Keratinocyte (primary cell): ENCODE measurements around the gene CCDC146. TPM values are rescaled to one million over a fixed set of nuclear protein-coding genes. Genes with fewer than 3 reads are reported as not detected.
A peak's percentile ranks its signal among the peaks of the same experiment; 100 is the strongest.
"Not testable (repeated sequence)": the region's sequence is repeated elsewhere in the genome, so short reads cannot be mapped to it uniquely, and the experiment has no call there.

Experiments used
- DNase-seq: peaks from one replicate; pipeline ENCODE4 v3.0.0-alpha.2; 2011; ENCODE audit warnings: low read depth, missing footprints, low spot score
- FAIRE-seq: peaks from 2 replicates; lab custom pipeline; 2011; peaks lifted over from hg19 to GRCh38; lab: Jason Lieb, UNC
- H2AFZ ChIP-seq: 2 replicates; pipeline ENCODE4 v1.6.0; 2012; ENCODE audit warnings: low read length, control low read depth, inconsistent platforms; ENCODE audit not compliant: control insufficient read depth
- H3K27ac ChIP-seq: 2 replicates; pipeline ENCODE4 v1.5.1; 2011; ENCODE audit warnings: low read length; ENCODE audit not compliant: control insufficient read depth, insufficient read depth
- H3K27me3 ChIP-seq: 3 replicates; pipeline ENCODE4 v1.6.0; 2011; ENCODE audit warnings: low read length; ENCODE audit not compliant: control insufficient read depth, insufficient read depth; ENCODE audit errors: extremely low read depth
- H3K36me3 ChIP-seq, 2 experiments: 2 replicates in 1 of 2; 3 replicates in 1 of 2; pipeline ENCODE4 v1.5.1; 2011; ENCODE audit warnings: low read length in 2 of 2, mild to moderate bottlenecking in 1 of 2; ENCODE audit not compliant: control insufficient read depth in 2 of 2, insufficient read depth in 2 of 2; ENCODE audit errors: extremely low read depth in 1 of 2
- H3K4me1 ChIP-seq: 3 replicates; pipeline ENCODE4 v1.5.1; 2011; ENCODE audit warnings: low read length; ENCODE audit not compliant: control insufficient read depth, insufficient read depth; ENCODE audit errors: extremely low read depth
- H3K4me2 ChIP-seq: 3 replicates; pipeline ENCODE4 v1.6.0; 2011; ENCODE audit warnings: low read depth, low read length; ENCODE audit not compliant: control insufficient read depth, insufficient read depth; ENCODE audit errors: extremely low read depth
- H3K4me3 ChIP-seq, 3 experiments: fragments of 200-600 bp in 1 of 3; sonication (generic) in 1 of 3; 2 replicates in 2 of 3; 3 replicates in 1 of 3; pipeline ENCODE4 v1.5.1; 2011 to 2016; ENCODE audit warnings: low read length in 3 of 3, mild to moderate bottlenecking in 3 of 3, control low read depth in 2 of 3, inconsistent platforms in 1 of 3, low read depth in 1 of 3, mixed read lengths in 1 of 3, mixed run types in 1 of 3, moderate library complexity in 1 of 3; ENCODE audit not compliant: control insufficient read depth in 2 of 3, insufficient read depth in 2 of 3; ENCODE audit errors: extremely low read depth in 1 of 3
- H3K79me2 ChIP-seq: 2 replicates; pipeline ENCODE4 v1.6.0; 2012; ENCODE audit warnings: low read length; ENCODE audit not compliant: control insufficient read depth, insufficient read depth
- H3K9ac ChIP-seq: 3 replicates; pipeline ENCODE4 v1.6.0; 2011; ENCODE audit warnings: low read length; ENCODE audit not compliant: control insufficient read depth, insufficient read depth; ENCODE audit errors: extremely low read depth
- H3K9me1 ChIP-seq: 3 replicates; pipeline ENCODE4 v1.6.0; 2011; ENCODE audit warnings: low read length; ENCODE audit not compliant: control insufficient read depth, insufficient read depth; ENCODE audit errors: extremely low read depth
- H3K9me3 ChIP-seq: 2 replicates; pipeline ENCODE4 v1.5.1; 2012; ENCODE audit warnings: low read depth, low read length; ENCODE audit not compliant: control insufficient read depth
- H4K20me1 ChIP-seq: 3 replicates; pipeline ENCODE4 v1.6.0; 2011; ENCODE audit warnings: low read length; ENCODE audit not compliant: control insufficient read depth, insufficient read depth; ENCODE audit errors: extremely low read depth
- dilution Hi-C: fragments of 300-500 bp; cut with MboI; formaldehyde crosslinking; loops from one replicate; pipeline ENCODE4 v1.7.0; 2020; ENCODE audit warnings: low sequenced_read_pairs; ENCODE audit not compliant: extremely low pct_ligation_motif_present
- polyA plus RNA-seq, 5 experiments: library from polyadenylated mRNA; depleted of rRNA in 3 of 5; stranded (reverse) in 3 of 5; stranded (forward) in 1 of 5; unstranded in 1 of 5; fragments of >200 nt; gene quantifications; 1 replicate in 1 of 5; 2 replicates in 3 of 5; 3 replicates in 1 of 5; pipeline versions ENCODE4 v1.2.1 to v1.2.3, GENCODE V29; 2011 to 2012; ENCODE audit warnings: missing spikeins in 2 of 5, low read depth in 1 of 5, low replicate concordance in 1 of 5

Gene CCDC146
- polyA plus RNA-seq, 1 donor (not counting 4 experiments of a cell fraction or from before 2014, with no cell fraction given): 5.7 TPM

DNA sequence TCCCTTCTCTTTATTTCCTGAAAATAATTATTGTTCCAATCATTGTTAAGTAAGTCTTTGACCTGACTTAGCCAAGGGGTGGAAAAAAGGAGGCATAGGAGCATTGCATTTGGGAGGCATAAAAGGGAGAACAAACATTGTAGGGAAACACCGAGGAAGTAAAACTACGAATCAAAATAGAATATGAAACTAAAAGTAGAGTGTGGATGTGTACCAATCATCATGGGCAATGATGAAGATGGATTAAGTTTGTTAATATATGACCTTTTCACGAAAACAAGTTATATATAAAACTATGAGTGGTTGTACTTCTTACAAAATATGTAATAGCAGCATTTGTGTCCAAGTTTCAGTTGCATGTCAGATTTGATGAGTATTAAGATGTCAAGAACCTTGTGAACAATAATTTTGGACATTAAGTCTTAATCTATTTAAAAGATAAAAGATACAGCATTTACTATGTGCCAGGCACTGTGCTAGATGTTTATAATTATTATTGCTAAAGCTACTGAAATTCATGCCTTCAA, 52.9 kb downstream of the CCDC146 start:
- H3K4me2 ChIP-seq, H2AFZ ChIP-seq, FAIRE-seq, H3K9me3 ChIP-seq, H3K79me2 ChIP-seq, H3K9ac ChIP-seq, DNase-seq, H3K4me3 ChIP-seq, H3K27ac ChIP-seq, H3K9me1 ChIP-seq, H3K27me3 ChIP-seq, H3K36me3 ChIP-seq, H3K4me1 ChIP-seq, dilution Hi-C loops, H4K20me1 ChIP-seq: not testable (repeated sequence)

DNA sequence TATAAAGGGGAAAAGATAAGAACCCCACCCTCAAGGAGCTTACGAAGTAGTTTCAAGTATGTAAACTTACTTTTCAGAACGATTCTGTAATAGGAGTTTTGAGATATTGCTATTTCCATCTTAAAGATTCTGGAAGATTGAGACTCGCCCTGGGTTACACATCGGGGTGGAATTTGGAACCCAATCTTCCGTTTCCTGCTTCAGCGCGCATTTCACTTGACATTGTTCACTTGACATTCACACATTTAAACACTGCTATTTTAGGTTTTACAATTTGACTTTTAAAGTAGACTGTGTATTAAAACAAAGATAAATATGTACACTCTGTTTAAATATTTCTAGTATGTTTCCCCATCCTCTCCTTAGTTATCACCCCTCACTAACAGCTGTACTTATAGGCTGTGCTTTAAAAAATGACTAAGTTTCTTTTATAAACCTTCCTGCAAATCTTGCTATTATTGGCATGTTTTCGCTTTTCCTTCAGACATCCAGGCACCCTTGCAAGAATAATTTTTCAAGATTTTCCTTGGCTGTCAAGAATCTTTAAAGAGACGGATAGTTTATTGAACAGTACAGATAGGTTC, 55.0 kb downstream of the CCDC146 start:
- H3K4me3 ChIP-seq, FAIRE-seq, DNase-seq, dilution Hi-C loops, H3K27ac ChIP-seq, H3K9me3 ChIP-seq, H3K4me2 ChIP-seq, H3K9ac ChIP-seq, H4K20me1 ChIP-seq, H3K9me1 ChIP-seq, H3K4me1 ChIP-seq, H2AFZ ChIP-seq, H3K36me3 ChIP-seq, H3K27me3 ChIP-seq, H3K79me2 ChIP-seq: not testable (repeated sequence)

DNA sequence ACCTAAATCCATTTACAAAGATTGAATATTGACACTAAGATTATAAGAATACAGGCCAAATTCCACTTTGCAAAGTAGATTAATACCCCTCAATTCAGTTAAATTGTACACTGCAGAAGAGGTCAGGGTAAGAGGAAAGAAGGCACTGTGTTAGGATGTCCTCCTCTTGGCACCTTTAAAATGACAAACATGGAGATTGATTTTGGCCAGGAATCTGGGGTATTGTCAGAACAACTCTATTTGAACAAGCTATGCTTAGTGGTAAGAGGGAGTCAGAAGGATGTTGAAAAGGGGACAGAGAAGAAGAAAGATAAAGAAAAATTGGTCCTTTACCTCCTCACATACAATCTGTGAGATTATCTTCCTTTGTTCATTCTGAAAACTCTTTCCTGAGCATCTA, 55.6 kb downstream of the CCDC146 start:
- H3K27ac ChIP-seq, dilution Hi-C loops: not testable (repeated sequence)

More for the DNA sequence above, 55.6 kb downstream of the CCDC146 start:
- not testable (repeated sequence) for H3K9me1 ChIP-seq, DNase-seq, H3K4me2 ChIP-seq, H3K9ac ChIP-seq, H3K9me3 ChIP-seq, H4K20me1 ChIP-seq, H3K27me3 ChIP-seq, H3K4me1 ChIP-seq, H3K36me3 ChIP-seq, H3K79me2 ChIP-seq, H2AFZ ChIP-seq, H3K4me3 ChIP-seq
- peak; percentile 23 for FAIRE-seq
